ENCODE data around the gene THRAP3. TPM values are rescaled to one million over a fixed set of nuclear protein-coding genes. Genes with fewer than 3 reads are reported as not detected.
A peak's percentile ranks its signal among the peaks of the same experiment; 100 is the strongest.

The THRAP3 gene
- total and polyA plus RNA-seq, 4 donors = 31.6 to 91.5 (median 66.0) TPM

- H3K27me3 ChIP-seq (ENCODE audit: control insufficient read depth in 1 of 2, insufficient read depth in 2 of 2, low read length in 1 of 2) = no peaks in the 10 kb centered on the region
- no peak for ATAC-seq (ENCODE audit: low FRiP score)
- no peak for DNase-seq
- intact Hi-C loops (cut with DNase I) = loop anchor here in 1 of 2 donors (5.0 kb wide), 1 partner anchor 35 kb away; the partner anchor contains the start of gene STK40
- peaks cover 0 to 6% of the 10 kb centered on the region in 2 donors for H3K36me3 ChIP-seq (ENCODE audit: control insufficient read depth in 1 of 2, insufficient read depth in 2 of 2, low read length in 1 of 2)
- no peak overlapping the region for H3K4me3 ChIP-seq (ENCODE audit: low read length in 2 of 2)
- H3K4me1 ChIP-seq (ENCODE audit: control insufficient read depth in 1 of 2, insufficient read depth in 2 of 2, low read length in 2 of 2) = peaks cover 0 to 2% of the 10 kb centered on the region in 2 donors
- H3K9me3 ChIP-seq (ENCODE audit: control insufficient read depth, low read length) = no peaks in the 10 kb centered on the region
- WGBS, 2 donors = 62 to 63% methylated on average over 13 of the region's 13 CpGs
- H3K27ac ChIP-seq (ENCODE audit: low read depth in 1 of 2, low read length in 2 of 2) = peak overlapping the region; percentile 6 to 92
Observed at GRCh38 chr1:36352125-36352909, 128.1 kb downstream of the THRAP3 start.

DNA sequence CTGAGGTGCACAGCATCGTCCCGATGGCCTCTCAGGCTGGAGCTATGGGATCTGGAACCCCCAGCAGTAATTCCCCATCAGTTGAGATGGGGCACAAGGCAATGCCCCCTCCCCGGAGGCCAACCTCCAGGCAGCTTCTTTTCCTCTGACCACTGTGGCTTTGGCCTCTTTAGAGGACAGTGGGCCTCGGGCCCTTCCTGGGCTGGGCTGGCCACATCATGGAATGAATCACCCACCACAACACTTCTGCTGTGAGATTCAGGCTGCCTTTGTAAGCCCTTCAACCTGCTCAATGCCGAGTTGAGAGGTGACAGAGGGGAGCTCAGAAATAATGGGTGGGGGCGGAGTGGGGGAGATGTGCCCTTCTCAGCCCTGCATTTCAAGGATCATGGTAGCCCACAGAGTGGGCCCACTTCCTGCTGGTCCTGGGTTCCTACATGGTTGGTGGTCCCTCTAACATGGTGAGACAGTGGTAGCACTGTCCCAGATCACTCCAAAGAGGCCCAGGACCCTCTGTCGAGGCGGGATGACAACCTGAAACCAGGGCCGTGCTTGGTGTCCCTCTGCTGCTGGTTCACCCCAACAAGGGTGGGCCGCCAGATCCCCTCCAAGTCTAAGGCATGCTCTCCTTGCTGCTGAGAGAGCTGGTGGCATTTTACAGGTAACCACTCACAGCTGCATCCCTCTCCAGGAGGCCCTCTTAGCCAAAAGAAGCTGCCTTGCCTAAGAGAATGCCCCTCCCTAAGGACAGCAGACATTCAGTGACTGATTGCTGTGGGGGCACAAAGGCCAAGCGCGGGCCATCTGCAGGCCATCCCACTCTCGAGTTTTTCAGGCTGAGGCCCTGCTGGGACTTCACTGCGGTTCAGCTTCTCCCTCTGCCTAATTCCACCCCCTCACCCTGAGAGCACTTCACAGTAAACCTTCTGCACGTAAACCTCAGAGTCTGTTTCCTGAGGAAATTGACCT lies 129.0 kb downstream of the THRAP3 start:
- Histone ChIP-seq H3K36me3 (ENCODE audit: control insufficient read depth in 1 of 2, insufficient read depth in 2 of 2, low read length in 1 of 2) (peaks cover 0 to 9% of the 10 kb centered on the region in 2 donors), H3K4me1 (ENCODE audit: control insufficient read depth in 1 of 2, insufficient read depth in 2 of 2, low read length in 2 of 2) (peaks cover 0 to 2% of the 10 kb centered on the region in 2 donors), H3K27ac (ENCODE audit: low read depth in 1 of 2, low read length in 2 of 2) (peak overlapping the region; percentile 5 to 92), H3K4me3 (ENCODE audit: low read length in 2 of 2) (no peak overlapping the region), H3K9me3 (ENCODE audit: control insufficient read depth, low read length) (no peaks in the 10 kb centered on the region), H3K27me3 (ENCODE audit: control insufficient read depth in 1 of 2, insufficient read depth in 2 of 2, low read length in 1 of 2) (no peaks in the 10 kb centered on the region)
- 72 to 77% methylated on average over 15 of the region's 15 CpGs for WGBS, 2 donors
- ATAC-seq (ENCODE audit: low FRiP score) (no peak), DNase-seq (no peak)
- intact Hi-C loops (cut with DNase I) = loop anchor here in 1 of 2 donors (5.0 kb wide), 1 partner anchor 34 kb away; the partner anchor contains the start of gene STK40

GRCh38 chr1:36354486-36354885 lies 130.2 kb downstream of the THRAP3 start:
- WGBS, 2 donors = 86 to 89% methylated on average over 11 of the region's 11 CpGs
- ATAC-seq (ENCODE audit: low FRiP score) (no peak), DNase-seq (no peak)
- Histone ChIP-seq H3K27me3 (ENCODE audit: control insufficient read depth in 1 of 2, insufficient read depth in 2 of 2, low read length in 1 of 2) (no peaks in the 10 kb centered on the region), H3K27ac (ENCODE audit: low read depth in 1 of 2, low read length in 2 of 2) (no peak overlapping the region), H3K36me3 (ENCODE audit: control insufficient read depth in 1 of 2, insufficient read depth in 2 of 2, low read length in 1 of 2) (peaks cover 3 to 9% of the 10 kb centered on the region in 2 donors), H3K9me3 (ENCODE audit: control insufficient read depth, low read length) (no peaks in the 10 kb centered on the region), H3K4me1 (ENCODE audit: control insufficient read depth in 1 of 2, insufficient read depth in 2 of 2, low read length in 2 of 2) (peaks cover 0 to 2% of the 10 kb centered on the region in 2 donors), H3K4me3 (ENCODE audit: low read length in 2 of 2) (no peak overlapping the region)
- intact Hi-C loops (cut with DNase I) = loop anchor here in 1 of 2 donors (5.0 kb wide), 1 partner anchor 33 kb away; the partner anchor contains the start of gene STK40

Other genes starting within 250 kb of the THRAP3 start
- not detected for gene TEKT2, start 140.3 kb upstream of the THRAP3 start, total RNA-seq
- under 1 TPM in 1 of 2 donors, not detected in 1; 0.82 TPM for gene TEKT2, start 140.3 kb upstream of the THRAP3 start, polyA plus RNA-seq
- gene ADPRS, start 135.6 kb upstream of the THRAP3 start, total RNA-seq = 10 to 100 TPM; 15.9 to 21.2 TPM
- 10 to 100 TPM; 12.9 to 20.4 TPM for gene ADPRS, start 135.6 kb upstream of the THRAP3 start, polyA plus RNA-seq
- gene COL8A2, start 99.2 kb upstream of the THRAP3 start, total RNA-seq = 10 to 100 TPM; 37.5 to 48.5 TPM
- gene COL8A2, start 99.2 kb upstream of the THRAP3 start, polyA plus RNA-seq = 10 to 100 TPM; 17.4 to 18.4 TPM
- 10 to 100 TPM; 55.6 to 61.7 TPM for gene TRAPPC3, start 75.0 kb upstream of the THRAP3 start, total RNA-seq
- gene TRAPPC3, start 75.0 kb upstream of the THRAP3 start, polyA plus RNA-seq = 10 to 100 TPM; 81.0 to 90.7 TPM
- gene MAP7D1, start 68.3 kb upstream of the THRAP3 start, total RNA-seq = 100 to 1,000 TPM; 113 to 133 TPM
- gene MAP7D1, start 68.3 kb upstream of the THRAP3 start, polyA plus RNA-seq = 10 to 100 TPM; 52.8 to 81.2 TPM
- 1 to 10 TPM; 4.1 to 6.9 TPM for gene SH3D21, start 81.9 kb downstream of the THRAP3 start, total RNA-seq
- 1 to 10 TPM; 2.4 to 5.1 TPM for gene SH3D21, start 81.9 kb downstream of the THRAP3 start, polyA plus RNA-seq
- gene EVA1B, start 99.2 kb downstream of the THRAP3 start, total RNA-seq = 10 to 100 TPM; 44.7 to 58.3 TPM
- gene EVA1B, start 99.2 kb downstream of the THRAP3 start, polyA plus RNA-seq = 100 to 1,000 TPM in 1 of 2 donors, 10 to 100 TPM in 1; 38.2 to 165 TPM
- 10 to 100 TPM; 63.9 to 95.7 TPM for gene STK40, start 161.5 kb downstream of the THRAP3 start, total RNA-seq
- 10 to 100 TPM; 33.2 to 35.4 TPM for gene STK40, start 161.5 kb downstream of the THRAP3 start, polyA plus RNA-seq
- gene LSM10, start 173.5 kb downstream of the THRAP3 start, total RNA-seq = 10 to 100 TPM; 30.1 TPM
- 10 to 100 TPM; 39.6 to 57.7 TPM for gene LSM10, start 173.5 kb downstream of the THRAP3 start, polyA plus RNA-seq
- 1 to 10 TPM; 4.2 to 8.6 TPM for gene OSCP1, start 226.0 kb downstream of the THRAP3 start, total RNA-seq
- 1 to 10 TPM; 6.4 to 7.0 TPM for gene OSCP1, start 226.0 kb downstream of the THRAP3 start, polyA plus RNA-seq
- gene MRPS15, start 239.9 kb downstream of the THRAP3 start, total RNA-seq = 10 to 100 TPM; 34.7 to 37.0 TPM
- 10 to 100 TPM; 78.7 to 81.3 TPM for gene MRPS15, start 239.9 kb downstream of the THRAP3 start, polyA plus RNA-seq

All from aorta (tissue), 5 donors.